Effector CD4-positive, alpha-beta T cell (primary cell): Measurements from ENCODE around the gene NTM.
"Not testable (repeated sequence)": the region's sequence is repeated elsewhere in the genome, so short reads cannot be mapped to it uniquely, and the experiment has no call there.

Experiments
- DNase-seq: peaks from one replicate; pipeline ENCODE4 v3.0.0-alpha.2; 2020

Gene NTM

DNA sequence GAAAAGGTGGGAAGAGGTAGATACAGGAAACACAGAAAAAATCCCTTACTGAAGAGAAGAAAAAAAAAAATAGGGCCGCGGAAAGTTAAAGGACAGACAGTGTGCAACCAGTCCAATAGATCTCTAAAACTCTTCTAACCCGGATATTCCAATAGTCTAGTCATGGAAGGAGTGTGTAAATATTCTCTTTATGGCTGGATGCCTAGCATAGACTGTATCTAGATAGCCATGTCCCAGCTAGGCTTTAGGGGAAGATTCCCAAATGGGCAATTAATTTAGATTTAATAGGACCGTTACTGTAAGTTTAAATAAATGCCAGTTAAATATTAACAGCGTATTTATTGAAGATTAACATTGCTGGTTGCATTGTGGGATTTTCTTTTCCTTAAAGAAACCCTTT, 532.7 kb downstream of the NTM start:
- no peak for DNase-seq

DNA sequence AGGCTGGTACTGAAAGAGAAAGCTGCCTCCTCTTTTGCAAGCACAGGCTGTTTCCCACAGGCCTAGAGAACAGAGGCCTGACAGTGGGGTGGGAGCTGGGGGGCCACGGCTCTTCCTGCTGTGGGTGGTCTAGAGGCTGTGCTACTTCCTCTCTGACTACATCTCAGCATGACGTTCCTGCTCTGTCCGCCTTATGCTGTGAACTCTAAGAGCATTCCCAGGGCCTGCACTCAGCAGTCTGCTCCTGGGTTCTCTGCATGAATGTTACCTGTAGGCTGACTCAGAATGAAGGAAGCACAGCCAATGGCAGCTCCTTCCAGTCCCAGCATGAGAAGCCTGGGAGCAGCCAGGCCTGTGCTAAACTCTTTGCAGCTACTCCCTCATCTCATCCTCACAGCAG, 534.3 kb downstream of the NTM start:
- no peak for DNase-seq

DNA sequence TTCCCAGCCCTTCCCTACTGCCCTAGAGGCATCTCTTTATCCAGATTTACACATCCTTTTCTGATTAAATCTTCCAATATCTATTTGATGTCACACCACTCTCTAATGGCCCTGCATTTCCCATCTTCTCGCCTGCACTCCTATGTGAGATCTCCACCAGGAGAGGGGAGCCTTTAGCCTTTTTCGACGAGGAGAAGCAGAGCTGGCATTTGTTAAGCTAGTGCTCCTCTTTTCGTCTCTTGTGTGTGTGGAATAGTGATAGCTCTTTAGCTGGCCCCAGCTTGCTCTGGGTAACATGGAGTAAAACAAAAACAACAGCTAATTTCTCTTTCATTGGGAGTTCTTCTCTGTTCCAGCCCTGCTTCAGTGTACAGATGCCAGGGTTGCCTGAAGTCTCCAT, 536.5 kb downstream of the NTM start:
- DNase-seq: no peak

DNA sequence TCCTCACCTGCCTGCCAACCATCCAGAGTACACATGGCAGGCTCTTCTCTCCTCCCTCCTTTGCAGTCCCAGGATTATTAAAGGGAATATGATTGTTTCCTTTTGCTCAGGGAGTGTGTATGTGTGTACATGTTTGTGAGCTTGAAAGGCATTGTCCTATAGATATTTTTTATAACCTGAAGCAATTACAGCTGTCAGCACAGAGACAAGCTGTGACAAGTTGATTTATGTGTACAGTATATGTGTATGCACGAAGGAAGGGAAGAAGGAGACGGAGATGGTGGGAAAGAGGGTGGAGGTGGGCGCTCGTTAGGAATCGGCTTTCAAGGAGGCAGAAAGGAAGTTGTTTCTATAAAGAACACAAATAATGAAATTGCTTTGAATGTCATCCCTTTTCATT, 537.0 kb downstream of the NTM start:
- no peak for DNase-seq

DNA sequence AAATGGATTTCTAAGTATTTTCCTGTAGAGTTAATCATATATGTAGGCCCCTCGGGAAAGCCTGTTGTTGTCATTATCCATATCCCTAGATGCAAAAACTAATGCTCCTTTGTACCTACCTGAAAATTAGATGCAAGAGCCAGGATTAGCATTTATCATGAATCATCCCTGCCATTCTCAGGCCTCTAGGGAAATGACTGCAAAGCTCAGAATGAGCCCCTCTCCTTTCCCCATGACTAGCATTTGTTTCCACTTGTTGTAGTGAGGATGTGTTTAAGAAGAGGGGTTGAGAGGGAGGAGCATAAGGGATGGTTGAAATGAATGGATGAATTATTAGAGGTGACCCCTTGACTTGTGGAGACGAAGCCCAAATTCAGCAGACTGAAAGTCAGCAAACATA, 537.9 kb downstream of the NTM start:
- no peak for DNase-seq

DNA sequence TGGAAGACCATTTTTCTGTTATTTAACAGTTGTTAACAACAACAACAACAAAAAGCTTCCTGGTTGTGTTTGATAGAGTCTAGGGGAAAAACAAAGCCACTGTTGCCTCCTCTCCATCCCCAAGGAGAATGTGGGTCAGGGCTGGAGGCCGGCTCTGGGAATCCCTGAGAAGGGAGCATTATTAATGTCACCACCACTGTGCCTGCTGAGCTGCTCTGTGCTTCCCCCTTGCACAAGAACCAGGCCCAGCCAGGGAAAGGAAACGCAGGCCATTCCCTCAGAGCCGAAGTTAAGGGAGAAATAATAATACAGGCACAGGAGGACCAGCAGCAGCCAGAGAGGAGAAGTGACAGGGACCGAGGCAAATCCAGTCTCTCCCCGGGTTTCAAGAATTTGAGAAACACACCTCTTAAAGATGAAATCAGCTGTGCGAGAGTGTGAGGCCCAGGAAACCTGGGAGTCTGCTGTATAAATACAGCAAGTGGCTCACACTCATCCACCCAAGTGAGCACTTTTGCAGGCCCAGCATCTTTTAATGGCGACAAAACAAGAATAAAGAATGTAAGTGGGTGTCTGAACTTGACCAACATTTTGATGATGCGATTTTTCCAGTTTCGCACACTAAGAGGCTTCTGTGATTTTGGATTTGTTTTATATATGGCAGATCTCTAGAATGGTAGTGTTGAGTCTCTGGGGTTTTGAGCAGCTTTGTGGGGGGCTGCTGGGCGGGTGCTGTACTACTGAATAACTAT, 539.2 kb downstream of the NTM start:
- no peak for DNase-seq

DNA sequence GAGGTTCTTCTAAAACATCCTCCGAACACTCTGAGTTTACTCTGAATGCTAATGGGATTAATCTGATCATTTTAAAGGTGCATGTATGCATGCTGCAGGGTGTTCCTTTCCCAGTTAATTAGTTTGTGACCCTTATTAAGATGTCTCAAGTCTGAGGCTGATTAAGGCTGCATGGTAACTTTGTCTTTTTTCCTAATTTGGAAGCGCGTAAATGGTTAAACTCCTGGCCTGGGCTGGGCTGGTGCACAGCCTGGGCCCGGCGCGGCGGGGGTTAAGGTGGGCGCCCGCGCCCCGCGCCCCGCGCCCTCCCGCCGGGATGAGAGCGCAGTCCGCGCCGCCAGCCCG, 539.7 kb downstream of the NTM start:
- no peak for DNase-seq

DNA sequence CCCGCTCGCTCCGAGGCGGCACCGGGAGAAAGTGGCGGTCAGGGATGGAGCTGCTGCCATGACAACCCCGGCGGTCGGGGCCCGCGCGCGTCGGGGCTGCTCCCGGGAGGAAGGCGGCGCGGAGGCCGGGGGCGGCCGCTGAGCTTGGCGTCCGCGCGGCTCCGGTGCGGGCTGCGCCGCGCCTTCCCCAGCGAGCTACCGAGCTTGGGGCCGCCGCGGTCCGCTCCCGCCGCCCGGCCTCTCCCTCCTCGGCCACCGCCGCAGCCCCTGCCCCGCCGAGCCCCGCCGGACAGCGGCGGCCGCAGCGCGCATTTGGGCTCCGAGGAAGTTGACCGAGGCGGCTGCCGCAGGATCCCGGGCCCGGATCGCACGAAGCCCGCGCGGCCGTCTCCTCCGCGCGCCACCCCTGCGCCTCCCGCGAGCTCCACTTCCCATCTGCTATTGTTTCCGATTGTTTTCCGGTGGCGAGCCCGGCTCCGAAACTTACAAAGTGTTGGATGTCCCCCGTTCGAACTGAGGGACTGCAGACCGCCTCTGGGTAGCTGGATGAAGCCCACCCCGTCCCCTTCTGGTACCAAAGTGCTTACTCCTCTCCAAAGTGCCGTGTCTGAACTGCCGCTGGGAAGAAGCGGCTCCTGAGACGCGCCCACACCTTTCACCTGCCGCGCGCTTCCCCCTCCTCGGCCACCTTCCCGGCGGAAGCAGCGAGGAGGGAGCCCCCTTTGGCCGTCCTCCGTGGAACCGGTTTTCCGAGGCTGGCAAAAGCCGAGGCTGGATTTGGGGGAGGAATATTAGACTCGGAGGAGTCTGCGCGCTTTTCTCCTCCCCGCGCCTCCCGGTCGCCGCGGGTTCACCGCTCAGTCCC, 540.3 kb downstream of the NTM start:
- no peak for DNase-seq

DNA sequence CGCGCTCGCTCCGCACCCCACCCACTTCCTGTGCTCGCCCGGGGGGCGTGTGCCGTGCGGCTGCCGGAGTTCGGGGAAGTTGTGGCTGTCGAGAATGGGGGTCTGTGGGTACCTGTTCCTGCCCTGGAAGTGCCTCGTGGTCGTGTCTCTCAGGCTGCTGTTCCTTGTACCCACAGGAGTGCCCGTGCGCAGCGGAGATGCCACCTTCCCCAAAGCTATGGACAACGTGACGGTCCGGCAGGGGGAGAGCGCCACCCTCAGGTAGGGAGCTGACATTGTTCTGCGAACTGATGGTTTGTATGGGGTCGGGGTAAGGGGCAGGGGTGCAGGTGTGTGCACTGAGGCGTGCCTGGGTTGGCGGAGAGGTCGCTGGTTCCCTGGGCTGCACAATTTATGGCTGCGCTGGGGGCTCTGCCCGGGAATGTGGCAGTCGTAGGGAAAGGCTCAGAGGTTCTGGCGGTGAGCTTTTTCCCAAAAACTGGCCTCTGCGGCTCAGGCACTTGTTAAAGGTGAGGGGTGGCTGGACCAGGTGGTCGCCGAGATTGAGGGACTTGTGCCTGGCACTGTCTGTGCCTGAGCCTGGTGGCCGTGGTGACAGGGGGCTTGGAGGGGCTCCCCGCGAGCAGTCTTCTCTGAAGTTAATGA, 541.1 kb downstream of the NTM start:
- not testable (repeated sequence) for DNase-seq

DNA sequence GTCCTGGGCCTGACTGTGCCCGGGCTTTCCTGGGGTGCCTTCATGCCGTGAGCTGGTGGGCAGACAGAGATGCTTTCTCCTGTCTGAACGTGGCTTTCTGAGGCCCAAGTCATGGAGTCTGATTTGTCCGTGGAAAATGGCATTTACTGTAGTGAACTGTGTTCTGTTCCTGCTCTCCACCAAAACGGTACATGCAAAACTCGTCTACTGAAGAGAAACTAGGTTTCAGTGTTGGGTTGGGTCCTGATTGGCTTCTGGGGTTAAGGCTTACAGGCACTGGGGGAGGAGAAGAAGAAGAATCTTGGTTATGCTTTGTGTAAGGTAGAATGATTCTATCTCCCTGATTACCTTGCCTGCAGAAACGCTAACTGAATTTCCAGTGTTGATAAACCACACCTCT, 541.7 kb downstream of the NTM start:
- DNase-seq: no peak

DNA sequence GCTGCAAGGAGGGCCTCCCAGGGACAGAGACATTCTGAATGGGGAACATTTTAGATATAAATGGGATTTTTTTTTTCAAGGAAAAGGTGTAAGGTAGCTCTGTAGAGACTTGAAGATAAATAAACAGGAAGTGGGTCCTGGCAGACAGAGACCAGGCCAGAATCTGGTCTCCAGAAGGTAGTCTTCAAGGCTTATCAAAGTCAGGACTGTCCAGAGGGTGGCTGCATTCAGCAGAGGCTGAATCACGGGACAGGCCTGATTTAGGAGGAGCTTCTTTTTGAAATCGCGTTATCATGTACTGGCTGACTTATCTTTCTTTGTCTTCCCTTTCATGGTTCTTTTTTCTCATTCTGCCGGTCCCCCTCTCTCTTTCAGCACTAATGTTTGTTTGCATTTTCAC, 542.9 kb downstream of the NTM start:
- DNase-seq: no peak

DNA sequence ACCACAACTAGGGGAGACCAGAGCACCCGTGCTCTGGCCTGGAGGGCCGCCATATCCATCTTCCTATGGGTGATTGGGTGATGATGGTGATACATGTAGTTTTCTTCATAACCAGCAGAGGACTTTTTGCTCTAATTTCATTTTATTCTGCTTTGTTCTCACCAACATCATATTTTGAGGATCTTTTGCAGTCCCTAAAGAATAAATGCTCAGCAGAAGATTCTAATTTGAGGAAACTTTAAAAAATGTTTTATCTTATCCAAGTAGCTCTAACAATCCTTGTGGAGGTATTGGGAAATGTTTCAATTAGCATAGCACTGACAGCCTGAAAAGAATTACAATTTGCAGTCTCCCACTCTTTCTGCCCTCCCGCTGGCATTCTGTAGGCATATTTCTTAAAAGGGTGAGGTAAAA, 544.0 kb downstream of the NTM start:
- no peak for DNase-seq

DNA sequence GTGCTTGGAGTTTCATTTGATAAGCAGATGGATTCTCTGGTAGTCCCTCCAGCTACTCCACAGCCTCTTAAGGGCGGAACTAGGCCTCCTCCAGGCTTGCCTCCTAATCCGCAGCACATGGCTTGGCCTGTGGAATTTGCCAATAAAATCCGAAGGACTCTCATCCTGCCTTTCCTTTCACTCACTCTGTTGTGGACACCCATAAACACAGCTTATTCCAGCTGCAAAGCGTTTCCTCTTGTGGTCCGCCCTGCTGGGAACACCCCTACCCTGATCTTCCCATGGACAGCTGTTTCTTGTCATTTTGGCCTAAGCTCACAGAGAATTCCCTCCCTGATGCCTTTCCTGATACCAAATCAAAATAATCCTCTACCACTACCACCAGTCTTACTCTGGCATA, 546.2 kb downstream of the NTM start:
- no peak for DNase-seq

DNA sequence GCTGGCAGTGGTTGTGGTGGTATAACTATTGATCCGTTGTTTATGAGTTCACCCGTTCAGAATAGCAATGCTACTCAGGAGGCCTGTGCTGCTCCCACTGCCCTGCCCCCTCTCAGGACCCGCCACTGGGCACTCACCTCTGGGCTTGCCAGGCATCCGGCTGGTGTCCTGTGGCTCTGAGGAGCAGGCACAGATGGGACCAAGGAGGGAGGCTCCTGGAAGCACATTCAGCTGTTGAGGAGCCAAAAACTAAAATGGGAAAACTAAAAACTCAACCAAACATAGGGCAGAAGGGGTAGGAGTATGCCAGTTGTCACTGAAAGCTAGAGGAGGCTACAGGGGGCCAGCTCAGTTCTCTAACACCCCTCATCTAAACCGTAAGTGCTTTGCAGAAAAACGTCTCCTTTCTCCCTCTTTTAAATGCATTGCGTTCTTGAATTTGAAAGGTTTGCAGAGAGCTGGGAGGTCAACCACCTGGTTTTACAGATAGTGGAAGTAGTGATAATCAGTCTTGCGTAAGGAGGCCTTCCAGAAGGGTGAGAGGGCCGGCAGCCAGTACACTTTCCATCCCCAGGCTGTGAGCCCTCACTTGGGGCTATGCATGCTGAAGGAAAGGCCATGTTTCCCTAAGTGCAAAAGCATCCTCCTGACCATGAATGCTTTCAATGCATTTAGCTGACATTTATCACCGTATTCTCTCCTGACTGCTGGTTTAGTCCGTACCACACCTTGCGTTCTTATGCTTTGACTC, 547.4 kb downstream of the NTM start:
- no peak for DNase-seq

DNA sequence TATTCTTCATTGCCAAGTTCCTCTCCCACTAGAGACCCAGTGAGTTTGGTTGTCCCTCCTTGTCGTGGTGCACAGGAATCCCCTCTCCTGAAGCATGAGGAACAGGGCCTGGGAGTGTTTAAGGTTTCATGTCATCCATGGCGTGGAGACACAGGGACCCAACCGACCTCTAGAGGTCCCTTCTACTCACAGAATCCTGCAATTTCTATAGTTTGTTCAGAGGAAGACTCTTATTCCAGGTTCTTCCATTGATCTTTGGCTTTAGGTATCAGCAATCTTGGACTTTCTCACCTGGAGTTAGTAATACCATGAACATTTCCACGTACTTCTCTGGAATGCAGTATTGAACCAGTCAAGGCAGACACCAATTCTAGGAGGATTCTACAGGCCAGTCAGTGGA, 548.2 kb downstream of the NTM start:
- DNase-seq: no peak

DNA sequence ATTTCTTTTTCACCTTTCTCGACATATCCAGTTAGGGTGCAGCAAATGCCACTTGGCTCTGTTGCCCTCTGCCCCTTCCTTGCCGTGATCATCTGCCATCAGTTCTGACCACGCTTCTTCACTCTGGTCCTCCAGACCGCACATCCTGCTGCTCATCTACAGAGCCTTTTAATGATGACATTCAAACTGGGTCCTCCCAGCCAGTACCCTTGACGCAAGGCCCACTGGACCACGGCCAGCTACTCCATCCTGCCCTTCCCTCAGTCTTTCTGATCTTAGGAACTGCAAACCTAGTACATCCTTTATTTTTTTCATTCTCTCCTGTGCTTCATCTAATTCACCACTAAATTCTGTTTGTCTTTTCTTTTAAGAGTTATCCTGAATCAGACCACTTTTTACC, 551.8 kb downstream of the NTM start:
- DNase-seq: no peak

DNA sequence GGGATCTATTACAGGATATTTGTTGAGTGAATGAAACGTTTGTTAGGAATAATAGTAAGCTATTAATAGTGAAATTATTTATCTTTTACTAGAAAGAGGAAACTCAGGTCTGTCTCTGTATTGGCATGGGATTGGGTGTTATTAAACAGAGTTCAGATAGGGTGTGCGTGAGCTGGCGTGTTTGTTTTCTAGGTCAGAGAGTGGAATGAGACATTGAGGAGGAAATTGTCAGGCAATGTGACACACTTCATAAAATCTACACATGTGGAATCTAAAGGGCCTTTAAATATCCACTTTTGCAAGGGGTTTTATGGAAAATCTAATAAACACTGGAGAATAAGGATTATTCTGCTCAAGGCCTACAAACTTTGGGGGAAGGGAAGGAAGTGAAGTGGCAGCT, 552.9 kb downstream of the NTM start:
- no peak for DNase-seq

DNA sequence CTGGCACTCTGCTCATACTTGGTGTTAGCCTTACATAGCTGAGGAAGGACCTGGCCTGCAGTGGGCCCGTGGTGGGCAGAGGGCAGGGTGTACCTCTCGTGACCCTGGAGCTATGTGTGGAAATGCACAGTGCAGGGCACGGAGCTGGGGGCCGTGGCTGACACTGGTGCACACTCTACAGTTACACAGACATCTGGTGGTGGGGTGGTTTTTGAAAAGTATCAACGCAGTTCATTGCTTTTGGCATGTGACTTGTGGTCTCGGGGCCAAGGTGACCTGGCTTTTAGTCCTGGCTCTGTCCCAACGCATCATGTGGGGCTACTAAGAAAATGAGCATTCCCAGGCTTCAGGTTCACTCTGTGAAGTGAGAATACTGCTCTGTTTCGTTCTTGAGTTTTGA, 553.6 kb downstream of the NTM start:
- DNase-seq: no peak

DNA sequence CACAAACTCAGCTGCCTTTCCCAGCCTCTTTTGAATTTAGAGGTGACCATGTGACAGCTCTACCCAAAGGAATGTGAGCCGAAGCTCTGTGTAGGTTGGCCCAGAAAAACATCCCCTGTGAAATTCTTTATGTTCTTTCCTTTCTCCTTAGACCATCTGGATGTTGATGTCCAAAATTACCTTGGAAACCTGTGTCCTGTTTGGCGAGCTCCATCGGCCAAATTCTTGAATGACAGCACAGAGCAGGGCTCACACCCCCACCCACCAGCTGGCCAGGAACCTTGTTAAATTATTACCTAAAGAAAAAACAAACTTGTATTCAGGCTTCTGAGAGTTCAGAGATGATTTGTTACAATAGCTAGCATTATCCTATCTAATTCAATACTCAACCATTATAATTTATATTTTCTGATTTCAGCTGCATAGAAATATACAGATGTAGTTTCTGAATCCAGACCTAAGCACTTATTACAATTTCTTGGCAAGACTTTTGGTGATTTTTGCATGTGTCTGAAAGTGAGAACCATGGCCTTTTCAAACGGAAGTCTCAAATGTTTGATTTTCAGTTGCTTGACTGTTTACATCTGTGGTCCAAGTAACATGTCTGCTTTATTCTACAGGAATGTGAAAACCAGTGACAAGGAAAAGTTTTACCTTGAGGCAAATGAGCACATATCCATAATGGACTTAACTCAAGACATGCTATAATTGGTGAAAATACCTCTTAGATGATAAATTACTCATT, 554.2 kb downstream of the NTM start:
- DNase-seq: no peak

DNA sequence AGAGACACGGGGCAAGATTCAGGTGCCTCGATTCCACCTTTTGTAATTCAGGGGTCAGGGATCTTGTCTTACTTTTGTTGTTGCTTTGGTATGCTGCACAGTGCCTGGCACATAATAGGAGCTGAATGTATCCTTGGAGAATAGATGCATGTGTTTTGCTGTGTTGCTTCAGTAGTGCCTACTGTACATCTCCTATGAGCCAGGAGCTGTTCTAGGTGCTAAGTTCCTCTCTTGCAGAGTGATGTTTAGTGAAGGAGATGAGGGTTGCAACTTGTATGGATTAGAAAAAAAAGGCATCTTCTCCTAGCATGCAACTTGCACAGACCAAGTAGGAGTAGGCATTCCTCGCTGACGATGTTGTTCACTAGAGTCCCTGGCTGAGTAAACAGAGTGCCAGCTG, 555.4 kb downstream of the NTM start:
- DNase-seq: no peak

DNA sequence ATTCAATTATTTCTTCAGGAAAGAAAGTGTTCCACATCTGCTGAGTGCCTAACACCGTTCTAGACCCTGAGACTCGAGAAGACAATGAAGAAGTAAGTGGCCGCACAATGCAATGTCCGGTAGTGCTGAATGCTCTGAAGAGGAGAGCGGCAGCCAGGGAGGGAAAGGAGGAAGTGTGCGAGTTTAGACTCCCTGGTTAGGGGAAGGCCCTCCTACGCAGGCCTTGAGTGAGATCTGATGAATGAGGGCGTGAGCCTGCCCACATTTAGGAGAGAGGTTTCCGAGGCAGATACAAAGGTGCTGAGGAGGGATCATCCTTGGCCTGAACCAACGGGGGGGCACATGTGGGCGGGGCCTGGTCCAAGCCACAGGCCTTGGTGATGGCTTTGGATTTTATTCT, 558.6 kb downstream of the NTM start:
- DNase-seq: no peak

DNA sequence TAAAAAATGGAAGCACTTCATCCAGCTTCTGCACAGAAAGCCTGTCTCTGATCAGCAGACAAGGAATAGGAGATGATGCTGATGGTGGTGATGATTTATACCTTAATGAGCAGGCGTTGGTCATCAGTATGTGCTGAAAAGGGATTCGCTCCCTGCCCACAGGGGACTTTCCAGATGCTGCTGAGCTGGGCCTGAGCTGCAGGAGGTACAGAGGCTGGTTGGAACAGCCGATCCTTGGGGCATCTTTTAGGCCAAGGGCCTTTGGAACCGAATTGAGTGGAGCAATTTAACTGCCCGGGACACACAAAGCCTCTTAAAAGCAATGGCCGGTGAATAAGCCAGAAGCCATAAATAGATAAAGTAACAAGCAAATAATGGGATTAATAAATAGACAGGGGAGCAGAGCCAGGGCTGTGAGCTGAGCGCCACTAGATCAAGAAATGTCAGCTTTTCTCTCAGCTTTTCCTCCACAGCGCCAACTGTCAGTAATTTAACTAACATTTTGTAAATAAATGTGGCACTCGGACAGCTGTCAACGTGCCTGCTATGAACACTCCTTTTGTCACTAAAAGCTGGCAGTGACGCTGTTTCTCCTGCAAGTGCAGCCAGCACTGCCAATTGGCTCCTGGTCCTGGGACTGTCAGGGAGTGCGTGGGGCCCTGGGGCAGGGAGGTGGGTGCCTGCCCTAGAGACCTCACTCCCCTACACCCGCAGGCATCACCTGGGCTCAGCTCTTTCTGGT, 562.3 kb downstream of the NTM start:
- no peak for DNase-seq
